GM08714 (cell line): Measurements from ENCODE around the gene RASEF.
"Not testable (repeated sequence)": the region's sequence is repeated elsewhere in the genome, so short reads cannot be mapped to it uniquely, and the experiment has no call there.

Experiments
- H3K4me3 ChIP-seq: fragments of 200-500 bp; sonication (Bioruptor generic); 2 replicates; pipeline ENCODE4 v1.5.1; 2014; ENCODE audit warnings: mild to moderate bottlenecking, low read length, inconsistent platforms
- ZNF274 ChIP-seq: IDR thresholded peaks from 2 replicates; pipeline ENCODE4 v1.6.1; 2012; ENCODE audit warnings: mild to moderate bottlenecking, low read depth, low read length

Gene RASEF

GRCh38 chr9:83062651-83063527 is at the start of gene RASEF:
TSS of gene RASEF (minus strand) at chr9:83063142. CDS start at chr9:83062867, 275 bp downstream.
- TF ChIP-seq ZNF274 = no peak
- H3K4me3 ChIP-seq = no peak within 1 kb of the TSS; the same call in 1 of the 2 replicates

DNA sequence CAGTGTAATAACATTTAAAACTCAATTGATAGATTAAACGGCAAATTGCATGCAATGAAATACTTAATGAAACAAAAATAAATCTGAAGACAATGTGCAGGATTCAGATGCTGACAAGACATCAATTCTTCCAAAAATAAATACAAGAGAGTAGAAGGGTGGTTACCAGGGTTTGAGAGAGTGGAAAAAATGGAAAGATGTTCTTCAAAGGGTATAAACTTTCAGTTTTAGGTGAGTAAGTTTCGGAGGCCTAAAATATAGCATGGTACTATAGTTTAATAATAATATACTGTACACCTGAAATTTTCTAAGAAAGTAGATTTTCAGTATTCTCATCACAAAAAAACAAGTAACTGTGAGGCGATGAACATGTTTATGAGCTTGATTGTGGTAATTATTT is 48.2 kb upstream of the RASEF start:
- no peak for TF ChIP-seq ZNF274
- no peak overlapping the region for H3K4me3 ChIP-seq

DNA sequence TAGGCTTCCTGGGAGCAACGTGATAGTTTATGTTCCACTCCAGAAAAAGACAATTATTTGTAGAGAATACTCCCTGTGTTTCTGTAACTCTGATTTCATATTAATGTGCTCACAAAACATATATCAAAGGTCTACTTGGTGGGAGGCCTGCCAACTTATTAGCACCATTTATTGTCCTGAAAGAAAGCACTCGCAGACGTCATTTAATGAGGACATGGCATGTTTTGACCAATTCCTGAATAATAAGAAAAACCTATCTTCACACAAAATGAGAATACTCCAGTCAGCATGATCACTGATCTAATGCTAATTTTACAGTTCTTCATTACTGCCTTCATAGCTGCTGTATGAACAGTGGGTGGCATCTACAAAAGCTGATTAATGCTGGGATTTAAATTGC is 46.4 kb upstream of the RASEF start:
- no peak overlapping the region for H3K4me3 ChIP-seq
- TF ChIP-seq ZNF274 = no peak

DNA sequence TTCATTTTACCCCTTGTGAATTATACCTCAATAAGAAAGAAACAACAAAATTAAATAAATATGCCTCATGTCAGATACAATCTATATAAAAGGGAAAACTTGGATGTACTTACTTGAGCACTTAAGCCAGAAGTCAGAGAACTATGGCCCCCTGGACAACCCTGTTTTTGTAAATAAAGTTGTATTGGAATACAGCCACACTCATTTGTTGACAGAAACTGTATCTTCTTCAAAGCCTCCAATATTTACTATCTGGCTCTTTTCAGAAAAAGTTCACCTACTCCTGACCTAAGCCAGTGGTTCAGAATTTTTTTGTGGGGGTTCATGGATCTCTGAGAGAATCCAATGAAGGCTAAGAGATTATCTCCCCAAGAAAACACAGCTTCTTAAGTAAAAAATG is 45.3 kb upstream of the RASEF start:
- no peak overlapping the region for H3K4me3 ChIP-seq
- TF ChIP-seq ZNF274 = no peak

- TF ChIP-seq ZNF274 = no peak
- H3K4me3 ChIP-seq = no peak overlapping the region
These were observed 43.8 kb upstream of the RASEF start for GRCh38 chr9:83106772-83107171.

DNA sequence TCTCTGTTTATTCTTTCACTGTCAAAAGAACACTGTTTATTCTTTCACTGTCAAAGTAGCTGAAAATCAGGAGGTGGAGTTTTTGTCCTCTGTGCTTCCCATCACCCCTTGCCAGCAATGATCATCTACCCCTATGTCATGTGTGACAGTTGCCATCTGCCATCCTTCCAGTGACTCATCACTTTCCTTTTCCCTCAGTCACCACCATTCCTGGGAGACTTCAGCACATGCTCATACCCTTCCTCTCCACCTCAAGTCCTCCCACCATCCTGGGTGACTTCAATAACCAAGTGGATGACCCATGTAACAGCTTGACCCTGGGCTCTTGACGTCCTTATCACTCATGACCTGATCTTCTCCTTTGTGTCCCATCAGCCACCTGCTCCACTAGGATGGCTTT is 43.3 kb upstream of the RASEF start:
- no peak for TF ChIP-seq ZNF274
- H3K4me3 ChIP-seq = no peak overlapping the region

DNA sequence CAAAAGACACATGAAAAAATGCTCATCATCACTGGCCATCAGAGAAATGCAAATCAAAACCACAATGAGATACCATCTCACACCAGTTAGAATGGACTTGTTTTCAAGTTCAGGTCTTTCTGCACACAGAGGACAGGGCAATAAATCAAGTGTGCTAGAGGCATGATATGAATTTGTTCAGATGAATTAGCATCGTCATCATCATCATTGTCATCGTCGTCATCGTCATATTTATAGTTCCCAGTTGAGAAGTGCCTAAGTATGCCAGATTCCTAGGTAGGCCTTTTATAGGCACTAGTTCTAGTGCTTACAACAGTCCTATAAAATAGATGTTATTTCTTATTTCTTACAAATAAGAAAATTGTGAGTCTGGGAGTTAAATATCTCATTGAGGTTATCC is 34.7 kb upstream of the RASEF start:
- TF ChIP-seq ZNF274 = no peak
- no peak overlapping the region for H3K4me3 ChIP-seq

GRCh38 chr9:83093311-83093710 is 30.4 kb upstream of the RASEF start:
- H3K4me3 ChIP-seq = not testable (repeated sequence)

DNA sequence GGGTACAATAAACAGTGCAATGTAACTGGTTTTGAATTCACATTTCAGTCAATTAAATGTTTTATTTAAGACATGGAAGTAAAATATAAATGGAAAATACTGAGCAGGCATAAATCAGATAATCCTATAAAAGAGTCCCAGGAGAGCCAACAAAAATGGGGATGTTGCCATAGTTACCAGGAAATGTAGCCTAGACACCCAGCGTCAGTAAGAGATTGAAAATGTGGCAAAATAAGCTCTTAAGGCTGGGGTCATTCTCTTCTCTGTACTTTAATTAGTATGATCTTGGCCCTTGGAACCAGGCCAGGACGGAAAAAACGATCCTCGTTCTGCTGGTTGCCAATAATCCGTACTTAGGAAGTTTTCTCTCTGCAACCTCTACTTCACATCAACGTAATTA is 18.9 kb upstream of the RASEF start:
- H3K4me3 ChIP-seq = no peak overlapping the region
- TF ChIP-seq ZNF274 = no peak

DNA sequence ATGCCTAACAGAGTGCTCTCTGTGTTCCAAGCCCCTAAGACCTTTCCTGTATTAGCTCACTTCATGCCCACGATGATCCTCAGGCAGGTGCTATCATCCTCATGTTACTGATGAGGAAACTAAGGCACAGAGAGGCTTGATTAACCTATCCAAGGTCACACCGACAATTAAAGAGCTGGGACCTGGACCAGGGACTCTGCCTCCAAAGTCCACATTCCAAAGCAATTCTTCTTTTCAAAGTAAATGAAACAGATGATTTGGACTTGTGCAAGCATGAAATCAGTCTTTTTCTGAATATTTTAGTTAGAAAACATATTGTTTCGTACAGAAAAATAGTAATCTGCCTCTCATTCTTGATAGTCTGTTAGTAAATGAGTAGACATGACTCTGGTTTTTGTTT is 18.1 kb upstream of the RASEF start:
- no peak overlapping the region for H3K4me3 ChIP-seq
- no peak for TF ChIP-seq ZNF274

GRCh38 chr9:83075932-83076331 is 13.0 kb upstream of the RASEF start:
- not testable (repeated sequence) for H3K4me3 ChIP-seq

GRCh38 chr9:83072498-83072897 is 9.6 kb upstream of the RASEF start:
- not testable (repeated sequence) for H3K4me3 ChIP-seq

GRCh38 chr9:83071626-83072025 is 8.7 kb upstream of the RASEF start:
- TF ChIP-seq ZNF274 = no peak
- H3K4me3 ChIP-seq = no peak overlapping the region

- no peak for TF ChIP-seq ZNF274
- H3K4me3 ChIP-seq = no peak overlapping the region
These were observed 7.3 kb upstream of the RASEF start for GRCh38 chr9:83070261-83070660.

GRCh38 chr9:83069651-83070050 is 6.7 kb upstream of the RASEF start:
- no peak for TF ChIP-seq ZNF274
- no peak overlapping the region for H3K4me3 ChIP-seq

- TF ChIP-seq ZNF274 = no peak
These were observed 5.5 kb upstream of the RASEF start for GRCh38 chr9:83068414-83068813.

More at GRCh38 chr9:83068414-83068813, 5.5 kb upstream of the RASEF start:
- no peak overlapping the region for H3K4me3 ChIP-seq
